Astrocyte (in vitro differentiated cells and primary cell): ENCODE measurements around the gene RFC2.

Source experiments
- CTCF ChIP-seq: IDR thresholded peaks from 2 replicates; pipeline ENCODE4 v1.5.1; 2011; ENCODE audit warnings: low read depth, mild to moderate bottlenecking, inconsistent platforms, low read length, moderate library complexity; ENCODE audit not compliant: insufficient read depth
- EZH2 ChIP-seq: IDR thresholded peaks from 2 replicates; pipeline ENCODE4 v1.6.1; 2012; ENCODE audit warnings: mild to moderate bottlenecking, low read length, inconsistent platforms; ENCODE audit not compliant: insufficient read depth

GRCh38 chr7:74183142-74183541 lies 71.1 kb downstream of the RFC2 start:
- TF ChIP-seq CTCF (no peak), EZH2 (no peak)
